K562 (cell line): ENCODE results near the gene PIERCE2. TPM values are rescaled to one million over a fixed set of nuclear protein-coding genes. Genes with fewer than 3 reads are reported as not detected.
A peak's percentile ranks its signal among the peaks of the same experiment; 100 is the strongest.
"Not testable (repeated sequence)": the region's sequence is repeated elsewhere in the genome, so short reads cannot be mapped to it uniquely, and the experiment has no call there.

Experiments
- ATAC-seq: fragments of 200-7000 bp; cut with Tn5 transposase; 3 replicates; pipeline ENCODE4 v1.9.1; 2020; ENCODE audit warnings: moderate library complexity
- BruUV-seq: library from RNA; stranded (reverse); fragments of 400-500 nt; replicated peaks from 2 replicates; lab custom pipeline; 2021; lab: Mats Ljungman, UMichigan
- CTCF ChIA-PET: fragments of 300-600 bp; formaldehyde crosslinking; extraction: SDS; loops from one replicate; lab custom pipeline; 2021; ENCODE audit warnings: low intra/inter-chr PET ratio; lab: Yijun Ruan, JAX
- POLR2A ChIA-PET: fragments of 300-600, 350-650 bp; sonication (Branson Sonifier 250); formaldehyde crosslinking; extraction: SDS; loops from one replicate; lab custom pipeline; 2021; ENCODE audit warnings: antibody characterized with exemption, inconsistent platforms; lab: Yijun Ruan, JAX
- DNase-seq, 4 experiments: peaks; one replicate each; pipeline versions ENCODE4 v3.0.0 to v3.0.0-alpha.2; 2011 to 2018; ENCODE audit warnings: low spot score in 3 of 4, mixed read lengths in 3 of 4; ENCODE audit errors: extremely low read depth in 1 of 4
- FAIRE-seq: peaks from 2 replicates; lab custom pipeline; 2011; peaks lifted over from hg19 to GRCh38; lab: Jason Lieb, UNC
- H2AFZ ChIP-seq: 2 replicates; pipeline ENCODE4 v1.6.0; 2011; ENCODE audit warnings: low read depth, low read length, control low read depth, inconsistent platforms
- H3K27ac ChIP-seq: fragments of 200-600 bp; 3 replicates; pipeline ENCODE4 v1.8.0; 2011; ENCODE audit warnings: low read depth, mild to moderate bottlenecking, control low read depth, inconsistent platforms, low read length, moderate library complexity, mixed read lengths; ENCODE audit errors: extremely low read depth
- H3K27me3 ChIP-seq, 2 experiments: fragments of 300-600 bp in 1 of 2; 2 replicates in 1 of 2; 3 replicates in 1 of 2; pipeline versions ENCODE4 v1.6.0 to v1.8.0; 2011; ENCODE audit warnings: inconsistent platforms in 2 of 2, low read length in 2 of 2, mild to moderate bottlenecking in 1 of 2, mixed read lengths in 1 of 2, moderate library complexity in 1 of 2; ENCODE audit not compliant: control insufficient read depth in 2 of 2, insufficient read depth in 2 of 2
- H3K36me3 ChIP-seq: fragments of 300-600 bp; 3 replicates; pipeline ENCODE4 v1.8.0; 2011; ENCODE audit warnings: mild to moderate bottlenecking, low read length, inconsistent platforms; ENCODE audit not compliant: control insufficient read depth, insufficient read depth
- H3K4me1 ChIP-seq, 2 experiments: fragments of 200-600 bp in 1 of 2; replicated peaks in 1 of 2; 2 replicates in 1 of 2; 3 replicates in 1 of 2; pipeline versions ENCODE4 v1.5.1 to v1.8.0; 2011; ENCODE audit warnings: inconsistent platforms in 2 of 2, low read length in 2 of 2, mild to moderate bottlenecking in 1 of 2, mixed read lengths in 1 of 2, moderate library complexity in 1 of 2; ENCODE audit not compliant: control insufficient read depth in 2 of 2, insufficient read depth in 2 of 2
- H3K4me2 ChIP-seq: 2 replicates; pipeline ENCODE4 v1.6.1; 2011; ENCODE audit warnings: low read length, control low read depth, inconsistent platforms, mixed read lengths; ENCODE audit not compliant: insufficient read depth
- H3K4me3 ChIP-seq: fragments of 200-600 bp; sonication (generic), shearing (Covaris generic); 2 replicates; pipeline ENCODE4 v1.5.1; 2016; ENCODE audit warnings: control low read depth, inconsistent platforms
- H3K79me2 ChIP-seq: fragments of 200-600 bp; 3 replicates; pipeline ENCODE4 v1.8.0; 2011; ENCODE audit warnings: low read length, inconsistent platforms; ENCODE audit not compliant: control insufficient read depth, insufficient read depth
- H3K9ac ChIP-seq, 2 experiments: 2 replicates each; pipeline versions ENCODE4 v1.6.0 to v1.6.1; 2011; ENCODE audit warnings: low read depth in 2 of 2, low read length in 2 of 2, control low read depth in 1 of 2, inconsistent platforms in 1 of 2, mild to moderate bottlenecking in 1 of 2, mixed read lengths in 1 of 2; ENCODE audit not compliant: insufficient read depth in 1 of 2
- H3K9me1 ChIP-seq: one replicate; pipeline ENCODE4 v1.6.0; 2011; ENCODE audit warnings: inconsistent platforms, mild to moderate bottlenecking, low read length, moderate library complexity; ENCODE audit not compliant: control insufficient read depth, insufficient read depth
- H3K9me3 ChIP-seq: replicated peaks from 2 replicates; pipeline ENCODE4 v1.5.1; 2011; ENCODE audit warnings: low read depth, low read length, inconsistent platforms; ENCODE audit not compliant: control insufficient read depth, insufficient read depth
- H4K20me1 ChIP-seq: replicated peaks from 2 replicates; pipeline ENCODE4 v1.6.1; 2011; ENCODE audit warnings: low read length, inconsistent platforms, mixed read lengths; ENCODE audit not compliant: control insufficient read depth, insufficient read depth
- ARID2 ChIP-seq: fragments of 450-650 bp; IDR thresholded peaks from 2 replicates; pipeline ENCODE4 v1.6.1; 2017; ENCODE audit warnings: antibody characterized with exemption, mild to moderate bottlenecking
- CBFA2T3 ChIP-seq: fragments of 450-650 bp; IDR thresholded peaks from 2 replicates; pipeline ENCODE4 v1.6.1; 2017
- CC2D1A ChIP-seq: fragments of 450-650 bp; IDR thresholded peaks from 2 replicates; pipeline ENCODE4 v1.6.1; 2017; ENCODE audit warnings: mild to moderate bottlenecking
- PHF8 ChIP-seq: fragments of 200-600 bp; sonication (generic); IDR thresholded peaks from 2 replicates; pipeline ENCODE4 v1.6.1; 2012; ENCODE audit warnings: mixed run types, mild to moderate bottlenecking, inconsistent platforms, low read length, moderate library complexity, borderline replicate concordance
- PTBP1 ChIP-seq: fragments of 200-400 bp; formaldehyde crosslinking; IDR thresholded peaks from 2 replicates; pipeline ENCODE4 v1.6.1; 2017; ENCODE audit warnings: low read depth, low read length
- SOX6 ChIP-seq: fragments of 450-650 bp; IDR thresholded peaks from 2 replicates; pipeline ENCODE4 v1.6.1; 2014; ENCODE audit warnings: mild to moderate bottlenecking
- ZNF609 ChIP-seq: sonication (generic); formaldehyde crosslinking; IDR thresholded peaks from 2 replicates; pipeline ENCODE4 v1.8.1; 2023; ENCODE audit warnings: missing genetic modification reagents, mild to moderate bottlenecking, borderline replicate concordance
- WGBS: fragments of 100-300 bp; shearing (Covaris generic); methylation state at CpG from one replicate; pipeline ENCODE4 v1.1.6; 2016; ENCODE audit warnings: low coverage, mixed read lengths; ENCODE audit not compliant: insufficient coverage; ENCODE audit errors: missing lambda C conversion rate; 5-methylcytosine and 5-hydroxymethylcytosine counted together
- in situ Hi-C: fragments of 300-500 bp; cut with MboI; formaldehyde crosslinking; loops from 4 replicates; pipeline ENCODE4 v1.15.0; 2018; ENCODE audit warnings: inconsistent platforms, mixed read lengths
- intact Hi-C: fragments of 100-400 bp; cut with micrococcal nuclease; formaldehyde crosslinking; loops from 2 replicates; pipeline ENCODE4 v1.14.2; 2022
- polyA plus RNA-seq, 8 experiments: library from polyadenylated mRNA; depleted of rRNA in 4 of 8; stranded (reverse) in 5 of 8; unstranded in 3 of 8; fragments of >200 nt; fragmentation: Nextera tagmentation in 2 of 8; fragmentation: Illumina TruSeq in 1 of 8; extraction: Ambion mirVana in 2 of 8; extraction: Trizol in 1 of 8; gene quantifications; 2 replicates each; pipeline versions ENCODE4 v1.2.1 to v1.2.3, GENCODE V29; 2011 to 2014; ENCODE audit warnings: inconsistent platforms in 1 of 8, missing spikeins in 1 of 8
- total RNA-seq, 7 experiments: library from RNA; depleted of rRNA in 6 of 7; stranded (reverse); fragments of >200 nt in 6 of 7; fragmentation: Illumina TruSeq in 2 of 7; extraction: Trizol in 2 of 7; gene quantifications; 2 replicates each; pipeline versions ENCODE4 v1.2.1 to v1.2.3, GENCODE V29; 2011 to 2021; ENCODE audit warnings: low replicate concordance in 1 of 7

Gene PIERCE2
- total and polyA plus RNA-seq, 9 of the 15 experiments (the other 6 are each of a cell fraction or from before 2014, with no cell fraction given): 2.9 to 4.8 (median 4.0) TPM

GRCh38 chr15:55434989-55435825 lies 26.9 kb downstream of the PIERCE2 start (continued):
- TF ChIP-seq ZNF609 (CRISPR knock-in tag) (no peak), SOX6 (0 out of 2 replicates have a peak, but pooled peaks have one; percentile 12), PHF8 (no peak), PTBP1 (no peak), CBFA2T3 (no peak), ARID2 (0 out of 2 replicates have a peak, but pooled peaks have one; percentile 37), CC2D1A (0 out of 2 replicates have a peak, but pooled peaks have one; percentile 16)

- FAIRE-seq, H3K27ac ChIP-seq, H3K27me3 ChIP-seq, CTCF ChIA-PET, H3K9me3 ChIP-seq, H3K9me1 ChIP-seq, H3K4me1 ChIP-seq, H3K4me3 ChIP-seq, POLR2A ChIA-PET, H3K9ac ChIP-seq, H3K79me2 ChIP-seq, in situ Hi-C loops, H3K36me3 ChIP-seq, H4K20me1 ChIP-seq, BruUV-seq, intact Hi-C loops, H2AFZ ChIP-seq, H3K4me2 ChIP-seq, ATAC-seq, DNase-seq: not testable (repeated sequence)
- WGBS: 21% methylated on average over 14 of the region's 15 CpGs
Measured at GRCh38 chr15:55443141-55443540, 34.8 kb downstream of the PIERCE2 start.

- H3K9me1 ChIP-seq, H3K4me3 ChIP-seq, H3K79me2 ChIP-seq, H3K4me2 ChIP-seq, ATAC-seq, in situ Hi-C loops, H3K9ac ChIP-seq, CTCF ChIA-PET, intact Hi-C loops, H4K20me1 ChIP-seq, H3K36me3 ChIP-seq, BruUV-seq, H3K9me3 ChIP-seq, H3K4me1 ChIP-seq, POLR2A ChIA-PET, H3K27ac ChIP-seq, FAIRE-seq, H3K27me3 ChIP-seq, H2AFZ ChIP-seq, DNase-seq: not testable (repeated sequence)
- 63% methylated on average over 8 of the region's 27 CpGs for WGBS
Measured at GRCh38 chr15:55445936-55446335, 37.6 kb downstream of the PIERCE2 start.
